K562 (cell line): ENCODE data around the gene RABGAP1L. TPM values are rescaled to one million over a fixed set of nuclear protein-coding genes. Genes with fewer than 3 reads are reported as not detected.

Experiments used
- AFF4 ChIP-seq: sonication (generic); formaldehyde crosslinking; IDR thresholded peaks from 2 replicates; pipeline ENCODE4 v1.8.0; 2023; ENCODE audit warnings: mild to moderate bottlenecking, missing genetic modification reagents
- ARID2 ChIP-seq: fragments of 450-650 bp; IDR thresholded peaks from 2 replicates; pipeline ENCODE4 v1.6.1; 2017; ENCODE audit warnings: antibody characterized with exemption, mild to moderate bottlenecking
- CBX2 ChIP-seq: fragments of 200-600 bp; sonication (generic); IDR thresholded peaks from one replicate; pipeline ENCODE4 v1.6.1; 2012; ENCODE audit warnings: mild to moderate bottlenecking, low read length, inconsistent platforms; ENCODE audit not compliant: insufficient read depth, poor library complexity, severe bottlenecking
- CREBBP ChIP-seq: IDR thresholded peaks from one replicate; pipeline ENCODE4 v1.6.1; 2012; ENCODE audit warnings: low read depth, mild to moderate bottlenecking, control low read depth, inconsistent platforms, low read length
- EP400 ChIP-seq: fragments of 450-650 bp; IDR thresholded peaks from 2 replicates; pipeline ENCODE4 v1.6.1; 2017; ENCODE audit warnings: antibody characterized with exemption, mild to moderate bottlenecking, moderate library complexity
- GTF3C2 ChIP-seq: IDR thresholded peaks from 3 replicates; pipeline ENCODE4 v1.6.1; 2011; ENCODE audit warnings: borderline replicate concordance, mild to moderate bottlenecking, moderate library complexity; ENCODE audit not compliant: insufficient read length; ENCODE audit errors: extremely low read depth
- MAX ChIP-seq: sonication (generic); formaldehyde crosslinking; IDR thresholded peaks from 2 replicates; pipeline ENCODE4 v1.9.0; 2022; ENCODE audit warnings: mild to moderate bottlenecking, missing genetic modification reagents
- MCM3 ChIP-seq: fragments of 450-650 bp; IDR thresholded peaks from 2 replicates; pipeline ENCODE4 v1.6.1; 2016
- MYBL2 ChIP-seq, 2 experiments: fragments of 450-650 bp in 1 of 2; sonication (generic) in 1 of 2; formaldehyde crosslinking in 1 of 2; IDR thresholded peaks; 2 replicates each; pipeline versions ENCODE4 v1.6.1 to v1.8.1; 2017 to 2022; ENCODE audit warnings: borderline replicate concordance in 1 of 2, inconsistent platforms in 1 of 2, low read depth in 1 of 2, mild to moderate bottlenecking in 1 of 2, missing genetic modification reagents in 1 of 2, moderate library complexity in 1 of 2
- PHB ChIP-seq: fragments of 250-450 bp; sonication (Bioruptor Pico); IDR thresholded peaks from 2 replicates; pipeline ENCODE4 v1.5.0; 2021
- STAG1 ChIP-seq: sonication (generic); formaldehyde crosslinking; IDR thresholded peaks from 2 replicates; pipeline ENCODE4 v1.5.0; 2020; ENCODE audit warnings: missing genetic modification reagents, borderline replicate concordance
- ZBTB11 ChIP-seq, 3 experiments: fragments of 200-800 bp in 1 of 3; fragments of 250-450 bp in 1 of 3; fragments of 450-650 bp in 1 of 3; sonication (Bioruptor Pico) in 1 of 3; sonication (Bioruptor generic) in 1 of 3; formaldehyde crosslinking in 1 of 3; IDR thresholded peaks; 2 replicates each; pipeline versions ENCODE4 v1.6.1 to v1.8.0; 2016 to 2022; ENCODE audit warnings: mild to moderate bottlenecking in 2 of 3, missing genetic modification characterization in 2 of 3, missing compliant biosample characterization in 1 of 3, moderate library complexity in 1 of 3
- ZC3H4 ChIP-seq: sonication (generic); formaldehyde crosslinking; IDR thresholded peaks from 2 replicates; pipeline ENCODE4 v1.9.0; 2021; ENCODE audit warnings: missing genetic modification reagents, borderline replicate concordance
- ZEB2 ChIP-seq: fragments of 450-650 bp; IDR thresholded peaks from 2 replicates; pipeline ENCODE4 v1.6.1; 2016
- ZNF124 ChIP-seq: sonication (generic); formaldehyde crosslinking; IDR thresholded peaks from 2 replicates; pipeline ENCODE4 v1.8.1; 2022; ENCODE audit warnings: missing genetic modification reagents
- ZNF696 ChIP-seq: fragments of 250-450 bp; sonication (Bioruptor Pico); conservative IDR thresholded peaks from 2 replicates; pipeline ENCODE4 v1.4.0; 2020; ENCODE audit warnings: mild to moderate bottlenecking, moderate library complexity
- ZSCAN29 ChIP-seq: fragments of 450-650 bp; IDR thresholded peaks from 2 replicates; pipeline ENCODE4 v1.6.1; 2017
- polyA plus RNA-seq, 8 experiments: library from polyadenylated mRNA; depleted of rRNA in 4 of 8; stranded (reverse) in 5 of 8; unstranded in 3 of 8; fragments of >200 nt; fragmentation: Nextera tagmentation in 2 of 8; fragmentation: Illumina TruSeq in 1 of 8; extraction: Ambion mirVana in 2 of 8; extraction: Trizol in 1 of 8; gene quantifications; 2 replicates each; pipeline versions ENCODE4 v1.2.1 to v1.2.3, GENCODE V29; 2011 to 2014; ENCODE audit warnings: inconsistent platforms in 1 of 8, missing spikeins in 1 of 8
- total RNA-seq, 7 experiments: library from RNA; depleted of rRNA in 6 of 7; stranded (reverse); fragments of >200 nt in 6 of 7; fragmentation: Illumina TruSeq in 2 of 7; extraction: Trizol in 2 of 7; gene quantifications; 2 replicates each; pipeline versions ENCODE4 v1.2.1 to v1.2.3, GENCODE V29; 2011 to 2021; ENCODE audit warnings: low replicate concordance in 1 of 7

The RABGAP1L gene
- total and polyA plus RNA-seq, 9 of the 15 experiments (the other 6 are each of a cell fraction or from before 2014, with no cell fraction given) = 16.5 to 44.9 (median 26.7) TPM

GRCh38 chr1:174999216-174999935 lies 840.1 kb downstream of the RABGAP1L start (continued):
- TF ChIP-seq MAX (CRISPR knock-in tag) (peak; percentile 72), ZEB2 (peak; percentile 33; the same call in 1 of the 2 replicates), STAG1 (CRISPR knock-in tag) (no peak), EP400 (peak; percentile 100), ZBTB11 (CRISPR knock-in tag; IDR thresholded peaks at IDR 0.05) (peak; percentile 89 to 97 (median 95); a peak in 5 of 6 replicates), MCM3 (no peak), CREBBP (no peak), CBX2 (no peak), ZC3H4 (no peak; the same call in 1 of the 2 replicates), MYBL2 (IDR thresholded peaks at IDR 0.05; ENCODE audit: low read depth) (peak; percentile 93), MYBL2 (CRISPR knock-in tag; IDR thresholded peaks at IDR 0.05; ENCODE audit: borderline replicate concordance) (no peak), AFF4 (CRISPR knock-in tag) (peak; percentile 65), ZSCAN29 (no peak), ZNF696 (CRISPR knock-in tag) (no peak), GTF3C2 (no peak), ZNF124 (CRISPR knock-in tag) (no peak), PHB (CRISPR knock-in tag) (no peak), ARID2 (no peak)
